ENCODE data around the gene UBE2D2. TPM values are rescaled to one million over a fixed set of nuclear protein-coding genes. Genes with fewer than 3 reads are reported as not detected.
A peak's percentile ranks its signal among the peaks of the same experiment; 100 is the strongest.

UBE2D2 gene
- total and polyA plus RNA-seq, 10 of the 15 experiments (the other 5 are each of a cell fraction or from before 2014, with no cell fraction given) = 58.6 to 245 (median 128) TPM

DNA sequence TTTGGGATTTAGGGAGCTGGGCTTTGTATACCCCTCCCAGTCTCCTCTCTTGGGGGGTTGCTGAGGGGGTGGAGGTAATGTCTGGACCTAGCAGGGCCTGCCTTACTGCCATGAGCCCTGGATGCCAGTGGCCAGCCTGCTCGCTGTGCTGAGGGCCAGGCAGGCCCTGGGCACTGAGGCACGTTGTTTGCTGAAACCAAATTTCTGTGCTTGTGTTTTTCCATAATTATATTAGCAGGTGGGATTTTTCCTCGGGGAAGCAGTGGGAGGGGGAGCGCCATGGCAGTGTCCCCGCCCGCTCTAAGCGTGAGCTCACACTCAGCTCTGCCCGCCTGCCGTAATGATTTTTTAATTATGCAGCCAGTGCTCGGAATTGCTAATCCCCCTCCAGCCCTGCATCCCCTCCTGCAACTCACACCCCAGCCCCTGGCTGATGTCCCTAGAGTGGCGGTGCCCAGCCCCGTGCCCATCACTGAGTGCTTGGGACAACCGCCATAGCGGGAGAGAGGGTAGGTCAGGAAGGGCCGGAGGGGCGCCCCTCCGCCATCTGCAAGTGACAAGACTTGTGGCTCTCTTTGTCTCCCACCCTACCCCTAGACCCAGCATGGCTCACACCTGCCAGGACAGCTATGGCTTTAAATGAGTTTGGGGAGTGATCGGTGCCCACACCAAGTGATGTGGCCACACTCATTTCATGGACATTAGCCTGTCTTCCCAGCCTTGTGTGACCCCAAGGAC, 108.0 kb downstream of the UBE2D2 start:
- H4K20me1 ChIP-seq (ENCODE audit: control insufficient read depth, insufficient read depth) = peaks cover 3% of the 10 kb centered on the region; the same call in 1 of the 2 replicates
- BruUV-seq (replicated peaks) = TSS peak; percentile 81
- peak overlapping the region; percentile 93 for H3K9ac ChIP-seq (ENCODE audit: control insufficient read depth, insufficient read depth, low read length)
- CTCF ChIA-PET = interaction anchor here (1.2 to 13.8 kb wide), 9 partner anchors 10 to 300 kb away, joined by 3 to 186 read pairs (median 24); no protein-coding TSS in a partner anchor
- H3K4me3 ChIP-seq = peak overlapping the region; percentile 84
- SMC1A ChIA-PET (ENCODE audit: uncharacterized antibody, unreplicated experiment) = interaction anchor here (1.6 to 13.6 kb wide), 5 partner anchors 9 to 106 kb away, joined by 3 to 151 read pairs (median 62); partner anchors contain the start of gene CXXC5
- peak overlapping the region; percentile 99 for H3K27ac ChIP-seq (ENCODE audit: control insufficient read depth, insufficient read depth)
- in situ Hi-C loops (cut with MboI) = no loop called here
- WGBS (ENCODE audit: insufficient coverage, insufficient replicate concordance, low lambda C conversion rate, missing lambda C conversion rate) = under 1% methylated on average over 18 of the region's 18 CpGs
- H3K27me3 ChIP-seq (replicated peaks in 1 of 2; ENCODE audit: control insufficient read depth in 2 of 2, insufficient read depth in 2 of 2, low read length in 1 of 2) = no peaks in the 10 kb centered on the region
- no peak for DNase-seq (ENCODE audit: low read depth, low spot score)
- H2AFZ ChIP-seq (ENCODE audit: control insufficient read depth, low read depth, low read length) = no peak overlapping the region
- H3K4me2 ChIP-seq (ENCODE audit: control insufficient read depth, insufficient read depth) = peak overlapping the region; percentile 92
- H3K36me3 ChIP-seq (ENCODE audit: control insufficient read depth in 2 of 2, insufficient read depth in 2 of 2, low read length in 1 of 2) = peaks cover 3 to 14% of the 10 kb centered on the region in 2 experiments
- intact Hi-C loops (cut with micrococcal nuclease; ENCODE audit: unreplicated experiment) = loop anchor here (1.0 kb wide), 1 partner anchor 17 kb away; no protein-coding TSS in a partner anchor
- ATAC-seq = no peak
- peaks cover 97% of the 10 kb centered on the region for H3K79me2 ChIP-seq (ENCODE audit: control insufficient read depth, insufficient read depth, low read length)
- no peak for FAIRE-seq
- RAD21 ChIA-PET (ENCODE audit: unreplicated experiment) = interaction anchor here (1.0 to 14.6 kb wide), 9 partner anchors 10 to 103 kb away, joined by 3 to 186 read pairs (median 24); partner anchors contain the start of gene CXXC5
- H3K9me3 ChIP-seq (replicated peaks; ENCODE audit: control insufficient read depth, insufficient read depth, low read length) = no peaks in the 10 kb centered on the region
- POLR2A ChIA-PET = interaction anchor here (0.6 to 16.9 kb wide), 9 partner anchors 10 to 232 kb away, joined by 3 to 163 read pairs (median 22); partner anchors contain the start of gene CXXC5
- TF ChIP-seq CBFB (IDR thresholded peaks at IDR 0.05; ENCODE audit: low read depth) = peak; percentile 2; the same call in 1 of the 2 replicates
- 0 out of 2 replicates have a peak, but pooled peaks have one; percentile 10 for TF ChIP-seq POLR2AphosphoS5 (IDR thresholded peaks at IDR 0.05; ENCODE audit: low read length)
- no peak for TF ChIP-seq ZNF217 (IDR thresholded peaks at IDR 0.05)
- no peak for TF ChIP-seq LARP7 (IDR thresholded peaks at IDR 0.05)
- peak; percentile 53; the same call in 1 of the 2 replicates for TF ChIP-seq WRNIP1 (IDR thresholded peaks at IDR 0.05; ENCODE audit: borderline replicate concordance, low read depth, low read length)
- TF ChIP-seq MTA2 (IDR thresholded peaks at IDR 0.05; ENCODE audit: low read depth) = no peak
- no peak for TF ChIP-seq SPI1 (IDR thresholded peaks at IDR 0.05; ENCODE audit: borderline replicate concordance, insufficient read depth, low read depth, low read length)
- TF ChIP-seq IRF5 (IDR thresholded peaks at IDR 0.05; ENCODE audit: borderline replicate concordance) = no peak
- TF ChIP-seq TARDBP (IDR thresholded peaks at IDR 0.05; ENCODE audit: borderline replicate concordance) = no peak
- no peak for TF ChIP-seq MYB (IDR thresholded peaks at IDR 0.05; ENCODE audit: borderline replicate concordance, low read depth, low read length)
- TF ChIP-seq, protein P1, sequence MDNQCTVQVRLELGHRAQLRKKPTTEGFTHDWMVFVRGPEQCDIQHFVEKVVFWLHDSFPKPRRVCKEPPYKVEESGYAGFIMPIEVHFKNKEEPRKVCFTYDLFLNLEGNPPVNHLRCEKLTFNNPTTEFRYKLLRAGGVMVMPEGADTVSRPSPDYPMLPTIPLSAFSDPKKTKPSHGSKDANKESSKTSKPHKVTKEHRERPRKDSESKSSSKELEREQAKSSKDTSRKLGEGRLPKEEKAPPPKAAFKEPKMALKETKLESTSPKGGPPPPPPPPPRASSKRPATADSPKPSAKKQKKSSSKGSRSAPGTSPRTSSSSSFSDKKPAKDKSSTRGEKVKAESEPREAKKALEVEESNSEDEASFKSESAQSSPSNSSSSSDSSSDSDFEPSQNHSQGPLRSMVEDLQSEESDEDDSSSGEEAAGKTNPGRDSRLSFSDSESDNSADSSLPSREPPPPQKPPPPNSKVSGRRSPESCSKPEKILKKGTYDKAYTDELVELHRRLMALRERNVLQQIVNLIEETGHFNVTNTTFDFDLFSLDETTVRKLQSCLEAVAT (IDR thresholded peaks at IDR 0.05) = no peak
- TF ChIP-seq MYC (IDR thresholded peaks at IDR 0.05; ENCODE audit: insufficient read depth, insufficient read length, insufficient replicate concordance, low read length, severe bottlenecking) = no peak
- no peak for TF ChIP-seq NR2C1 (IDR thresholded peaks at IDR 0.05)
- H3K4me1 ChIP-seq (ENCODE audit: control insufficient read depth, insufficient read depth, low read length) = peaks cover 68% of the 10 kb centered on the region
